G401.6 (cell line): ENCODE results near the gene SLF2.
"Not testable (repeated sequence)": the region's sequence is repeated elsewhere in the genome, so short reads cannot be mapped to it uniquely, and the experiment has no call there.

Experiments
- FAIRE-seq: peaks from 2 replicates; lab custom pipeline; 2012; peaks lifted over from hg19 to GRCh38; lab: Jason Lieb, UNC

Gene SLF2

GRCh38 chr10:100963826-100964225 is 51.1 kb downstream of the SLF2 start:
- no peak for FAIRE-seq

- no peak for FAIRE-seq
These were observed 53.1 kb downstream of the SLF2 start for GRCh38 chr10:100965820-100966219.

DNA sequence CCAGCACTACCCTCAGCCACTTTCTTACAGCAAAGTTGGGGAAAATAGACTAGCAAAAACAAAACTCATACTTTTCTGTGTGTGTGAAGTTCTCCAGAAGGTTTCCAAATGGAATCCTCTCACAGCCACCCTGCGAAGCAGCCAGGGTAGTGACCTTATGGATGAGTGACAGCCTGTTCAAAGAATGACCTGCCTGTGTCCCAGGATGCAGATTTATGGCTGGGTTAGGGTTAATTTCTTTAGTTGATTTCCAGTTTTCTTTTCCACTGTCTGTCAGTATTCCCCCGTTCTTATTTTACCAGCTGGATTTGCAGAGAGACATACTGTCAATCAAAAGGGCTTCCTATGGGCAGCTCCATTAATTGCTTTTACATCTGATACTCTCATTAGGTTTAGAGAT is 54.1 kb downstream of the SLF2 start:
- no peak for FAIRE-seq

GRCh38 chr10:100967332-100967731 is 54.6 kb downstream of the SLF2 start:
- no peak for FAIRE-seq

GRCh38 chr10:100968062-100968736 is 55.4 kb downstream of the SLF2 start:
- FAIRE-seq = no peak

GRCh38 chr10:100968863-100969186 is 56.1 kb downstream of the SLF2 start:
- FAIRE-seq = no peak

GRCh38 chr10:100969187-100970075 is 56.7 kb downstream of the SLF2 start, which contains the start of gene SEMA4G:
TSS of gene SEMA4G (plus strand) at chr10:100969504. CDS start at chr10:100972913, 3,409 bp downstream.
- no peak for FAIRE-seq

GRCh38 chr10:100970076-100970913 is 57.5 kb downstream of the SLF2 start:
- no peak for FAIRE-seq

DNA sequence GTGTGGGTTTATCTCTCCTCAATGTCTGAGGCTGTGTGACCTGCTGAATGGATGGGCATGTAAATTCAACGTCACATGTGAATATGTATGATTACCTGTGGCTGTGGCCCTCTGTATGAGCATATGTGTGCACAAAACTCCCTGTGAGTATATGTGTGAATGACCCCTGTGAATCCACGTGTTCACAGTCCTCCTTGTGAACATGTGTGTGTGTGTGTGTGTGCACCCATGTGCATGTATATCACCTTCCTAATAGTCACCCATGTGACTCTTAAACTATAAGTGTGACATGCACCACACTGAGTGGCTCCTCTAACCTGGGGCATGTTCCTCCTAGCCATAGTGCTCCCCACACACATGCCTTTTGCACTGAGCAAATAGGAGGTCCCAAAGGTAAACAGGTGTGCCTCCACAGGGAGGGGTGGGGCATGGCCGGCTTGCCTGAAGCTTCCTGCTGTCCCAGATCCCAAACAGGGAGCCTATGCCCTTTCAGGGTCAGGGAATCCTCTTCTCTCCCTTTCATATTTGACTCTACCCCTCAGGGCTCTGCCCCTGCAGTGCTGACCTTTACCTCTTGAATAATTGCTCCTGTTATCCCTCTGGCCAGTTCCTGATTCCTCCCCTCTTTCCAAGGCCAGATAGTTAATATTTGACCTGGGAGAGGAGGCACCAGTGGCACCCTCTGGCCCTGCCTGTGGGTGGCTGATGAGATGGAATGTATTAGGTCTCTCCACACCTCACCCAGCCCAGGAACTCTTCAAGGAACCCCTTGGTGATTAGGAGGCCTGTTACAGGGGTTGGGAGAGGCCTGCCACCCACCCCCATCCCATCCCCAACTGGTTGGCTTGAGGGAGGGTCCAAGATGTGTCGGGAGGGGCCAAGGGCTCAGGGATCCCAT is 58.4 kb downstream of the SLF2 start:
- FAIRE-seq = no peak

GRCh38 chr10:100972115-100972903 is 59.5 kb downstream of the SLF2 start:
- FAIRE-seq = no peak

- FAIRE-seq = no peak
These were observed 60.3 kb downstream of the SLF2 start for GRCh38 chr10:100972904-100973535.

DNA sequence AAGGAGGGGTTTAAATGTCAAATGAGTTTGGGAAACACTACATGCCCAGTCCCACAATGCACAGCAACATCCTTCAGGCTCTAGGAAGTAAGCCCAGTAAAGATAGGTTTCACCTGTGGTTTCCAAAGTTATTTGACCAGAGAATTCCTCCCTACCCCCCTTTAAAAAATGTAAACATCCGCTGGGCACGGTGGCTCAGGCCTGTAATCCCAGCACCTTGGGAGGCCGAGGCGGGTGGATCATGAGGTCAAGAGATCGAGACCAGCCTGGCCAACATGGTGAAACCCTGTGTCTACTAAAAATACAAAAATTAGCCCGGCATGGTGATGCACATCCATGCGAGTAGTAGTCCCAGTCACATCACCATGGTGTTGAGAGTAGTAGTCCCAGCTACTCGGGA is 62.6 kb downstream of the SLF2 start:
- not testable (repeated sequence) for FAIRE-seq

- FAIRE-seq = no peak
These were observed 64.1 kb downstream of the SLF2 start for GRCh38 chr10:100976906-100977305.

DNA sequence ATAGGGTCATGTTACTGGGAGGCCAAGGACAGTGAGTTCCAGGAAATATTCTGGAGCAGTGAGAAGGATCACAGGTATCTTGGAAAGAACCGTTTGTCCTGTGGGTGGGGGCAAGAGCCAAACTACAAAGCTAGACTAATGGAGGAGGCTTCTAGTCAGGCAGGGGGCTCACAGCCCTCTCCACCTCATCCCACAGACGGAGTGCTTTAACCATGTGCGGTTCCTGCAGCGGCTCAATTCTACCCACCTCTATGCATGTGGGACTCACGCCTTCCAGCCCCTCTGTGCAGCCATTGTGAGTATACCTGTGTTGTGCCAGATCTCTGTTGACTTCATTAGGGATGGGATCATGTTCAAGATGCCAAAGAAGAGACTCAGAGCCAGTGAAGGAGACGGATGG is 64.7 kb downstream of the SLF2 start:
- FAIRE-seq = no peak

DNA sequence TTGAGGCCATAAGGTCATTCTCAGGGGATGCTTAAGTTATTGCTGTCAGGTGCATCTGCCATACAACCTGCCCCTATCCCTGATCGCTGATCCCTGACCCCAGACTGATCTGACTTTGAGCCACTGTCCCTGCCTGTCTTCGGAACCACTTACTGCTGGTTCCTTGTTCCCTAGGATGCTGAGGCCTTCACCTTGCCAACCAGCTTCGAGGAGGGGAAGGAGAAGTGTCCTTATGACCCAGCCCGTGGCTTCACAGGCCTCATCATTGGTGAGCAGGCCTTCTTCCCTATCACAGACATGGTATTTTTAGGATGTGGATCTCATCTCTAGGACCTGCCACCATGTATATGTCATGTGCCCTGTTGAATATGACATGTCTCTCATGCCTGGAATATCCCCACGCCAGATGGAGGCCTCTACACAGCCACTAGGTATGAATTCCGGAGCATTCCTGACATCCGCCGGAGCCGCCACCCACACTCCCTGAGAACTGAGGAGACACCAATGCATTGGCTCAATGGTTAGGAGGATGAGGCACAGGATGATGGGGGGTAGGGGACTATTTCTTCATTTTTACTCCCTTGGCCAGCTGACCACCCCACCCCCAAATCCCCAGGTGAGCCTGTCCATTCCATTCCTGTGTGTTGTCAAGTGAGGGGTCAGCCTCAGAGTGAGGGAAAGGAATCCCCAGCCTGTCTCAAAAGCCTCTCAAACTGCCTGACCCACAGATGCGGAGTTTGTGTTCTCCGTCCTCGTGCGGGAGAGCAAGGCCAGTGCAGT is 65.5 kb downstream of the SLF2 start:
- no peak for FAIRE-seq

DNA sequence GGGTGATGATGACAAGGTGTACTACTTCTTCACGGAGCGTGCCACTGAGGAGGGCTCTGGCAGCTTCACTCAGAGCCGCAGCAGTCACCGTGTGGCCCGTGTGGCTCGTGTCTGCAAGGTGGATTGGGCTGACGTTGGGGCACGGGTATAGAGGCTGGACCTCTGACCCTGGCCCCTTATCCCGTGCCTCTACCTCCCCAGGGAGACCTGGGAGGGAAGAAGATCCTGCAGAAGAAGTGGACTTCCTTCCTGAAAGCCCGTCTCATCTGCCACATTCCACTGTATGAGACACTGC is 66.1 kb downstream of the SLF2 start:
- no peak for FAIRE-seq

DNA sequence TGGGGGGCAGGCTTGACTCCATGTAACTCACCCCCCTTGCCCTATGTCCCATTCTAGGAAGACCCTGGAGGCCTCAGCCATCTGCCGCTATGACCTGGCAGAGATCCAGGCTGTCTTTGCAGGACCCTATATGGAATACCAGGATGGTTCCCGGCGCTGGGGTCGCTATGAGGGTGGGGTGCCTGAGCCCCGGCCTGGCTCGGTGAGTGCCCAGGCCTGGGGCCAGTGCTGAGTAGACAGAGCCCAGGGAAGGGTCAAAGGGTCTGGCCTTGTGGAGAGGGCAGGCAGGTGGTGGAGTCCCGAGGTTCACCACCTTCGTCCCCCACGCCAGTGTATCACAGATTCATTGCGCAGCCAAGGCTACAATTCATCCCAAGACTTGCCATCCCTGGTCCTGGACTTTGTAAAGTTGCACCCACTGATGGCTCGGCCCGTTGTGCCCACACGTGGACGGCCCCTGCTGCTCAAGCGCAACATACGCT is 67.1 kb downstream of the SLF2 start:
- no peak for FAIRE-seq

- FAIRE-seq = no peak
These were observed 67.5 kb downstream of the SLF2 start for GRCh38 chr10:100980311-100980710.

DNA sequence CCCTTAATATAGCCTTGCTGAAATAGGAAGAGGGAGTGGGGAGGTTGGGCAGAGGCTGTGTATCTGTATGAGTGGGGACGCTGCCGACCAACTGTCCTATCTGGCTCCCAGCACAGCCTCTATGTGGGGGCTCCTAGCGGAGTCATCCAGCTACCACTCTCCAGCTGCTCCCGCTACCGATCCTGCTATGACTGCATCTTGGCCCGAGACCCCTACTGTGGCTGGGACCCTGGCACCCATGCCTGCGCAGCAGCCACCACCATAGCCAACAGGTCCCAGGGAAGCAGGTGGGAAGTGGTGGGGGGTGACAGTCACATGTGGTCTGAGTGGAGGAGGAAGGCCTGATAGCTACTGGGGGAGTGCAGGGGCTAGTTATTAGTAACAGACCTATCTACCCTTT is 67.9 kb downstream of the SLF2 start:
- no peak for FAIRE-seq
